GM06990 (cell line): ENCODE data around the gene TNIP2.

Source experiments
- DNase-seq: peaks from one replicate; pipeline ENCODE4 v3.0.0-alpha.2; 2011; ENCODE audit not compliant: insufficient read length; ENCODE audit errors: extremely low read depth
- H3K27me3 ChIP-seq: replicated peaks from 2 replicates; pipeline ENCODE4 v1.6.0; 2011; ENCODE audit warnings: low read length; ENCODE audit not compliant: control insufficient read depth, insufficient read depth
- H3K36me3 ChIP-seq: 2 replicates; pipeline ENCODE4 v1.5.1; 2011; ENCODE audit warnings: low read length; ENCODE audit not compliant: control insufficient read depth, insufficient read depth
- H3K4me3 ChIP-seq: replicated peaks from 2 replicates; pipeline ENCODE4 v1.5.1; 2011; ENCODE audit warnings: low read depth, mild to moderate bottlenecking, control low read depth, low read length
- TF ChIP-seq, protein P1 (sequence below): IDR thresholded peaks from 2 replicates; pipeline ENCODE4 v1.5.1; 2011; ENCODE audit warnings: low read length, control low read depth, mild to moderate bottlenecking, inconsistent platforms; ENCODE audit not compliant: insufficient read depth, poor library complexity, severe bottlenecking

Gene TNIP2

DNA sequence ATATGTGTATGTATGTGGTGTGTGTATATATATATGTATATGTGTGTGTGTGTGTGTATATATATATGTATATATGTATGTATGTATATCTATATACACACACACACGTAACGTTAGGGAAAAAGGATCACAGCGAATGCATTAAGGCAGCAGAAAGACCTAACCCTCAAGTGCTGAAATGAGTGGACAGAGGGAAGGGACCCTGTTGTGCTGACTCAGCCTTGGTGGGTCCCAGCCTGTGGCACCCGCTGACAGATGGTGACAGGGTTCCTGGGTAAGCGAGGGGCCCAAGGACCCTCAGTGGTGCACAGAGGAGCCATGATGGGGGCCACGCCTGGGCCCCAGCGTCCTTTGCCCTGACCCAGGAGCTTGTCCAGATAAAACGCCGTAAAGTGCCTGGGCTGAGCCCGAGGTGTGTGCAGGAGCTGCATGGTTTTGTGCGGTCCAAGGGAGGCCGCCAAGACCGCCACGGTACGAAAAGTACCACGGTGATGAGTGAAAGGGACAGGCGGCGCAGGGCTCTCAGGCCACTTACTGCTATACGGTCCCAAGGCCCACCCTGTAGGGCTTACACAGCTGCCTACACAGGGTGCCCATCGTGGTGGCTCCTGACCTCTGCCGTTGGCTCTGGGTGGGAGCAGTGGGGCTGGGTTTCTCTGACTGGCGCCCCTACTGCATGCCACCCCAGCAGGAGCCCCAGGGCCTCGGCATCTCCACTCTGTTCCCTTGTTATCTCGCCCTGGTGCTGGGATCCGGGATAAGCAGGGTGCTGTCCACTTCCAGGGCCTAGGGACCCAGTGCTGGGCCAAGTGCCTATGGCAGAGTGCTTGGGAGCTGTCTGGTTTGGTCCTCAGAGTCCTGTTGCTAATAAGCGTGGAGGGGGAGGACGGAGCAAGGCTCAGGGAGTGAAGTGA, 46.7 kb upstream of the TNIP2 start:
- peak; percentile 7 for DNase-seq
- Histone ChIP-seq H3K27me3 (no peaks in the 10 kb centered on the region), H3K36me3 (peaks cover 7% of the 10 kb centered on the region), H3K4me3 (no peak overlapping the region)
- TF ChIP-seq, protein P1, sequence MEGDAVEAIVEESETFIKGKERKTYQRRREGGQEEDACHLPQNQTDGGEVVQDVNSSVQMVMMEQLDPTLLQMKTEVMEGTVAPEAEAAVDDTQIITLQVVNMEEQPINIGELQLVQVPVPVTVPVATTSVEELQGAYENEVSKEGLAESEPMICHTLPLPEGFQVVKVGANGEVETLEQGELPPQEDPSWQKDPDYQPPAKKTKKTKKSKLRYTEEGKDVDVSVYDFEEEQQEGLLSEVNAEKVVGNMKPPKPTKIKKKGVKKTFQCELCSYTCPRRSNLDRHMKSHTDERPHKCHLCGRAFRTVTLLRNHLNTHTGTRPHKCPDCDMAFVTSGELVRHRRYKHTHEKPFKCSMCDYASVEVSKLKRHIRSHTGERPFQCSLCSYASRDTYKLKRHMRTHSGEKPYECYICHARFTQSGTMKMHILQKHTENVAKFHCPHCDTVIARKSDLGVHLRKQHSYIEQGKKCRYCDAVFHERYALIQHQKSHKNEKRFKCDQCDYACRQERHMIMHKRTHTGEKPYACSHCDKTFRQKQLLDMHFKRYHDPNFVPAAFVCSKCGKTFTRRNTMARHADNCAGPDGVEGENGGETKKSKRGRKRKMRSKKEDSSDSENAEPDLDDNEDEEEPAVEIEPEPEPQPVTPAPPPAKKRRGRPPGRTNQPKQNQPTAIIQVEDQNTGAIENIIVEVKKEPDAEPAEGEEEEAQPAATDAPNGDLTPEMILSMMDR, result no peak

DNA sequence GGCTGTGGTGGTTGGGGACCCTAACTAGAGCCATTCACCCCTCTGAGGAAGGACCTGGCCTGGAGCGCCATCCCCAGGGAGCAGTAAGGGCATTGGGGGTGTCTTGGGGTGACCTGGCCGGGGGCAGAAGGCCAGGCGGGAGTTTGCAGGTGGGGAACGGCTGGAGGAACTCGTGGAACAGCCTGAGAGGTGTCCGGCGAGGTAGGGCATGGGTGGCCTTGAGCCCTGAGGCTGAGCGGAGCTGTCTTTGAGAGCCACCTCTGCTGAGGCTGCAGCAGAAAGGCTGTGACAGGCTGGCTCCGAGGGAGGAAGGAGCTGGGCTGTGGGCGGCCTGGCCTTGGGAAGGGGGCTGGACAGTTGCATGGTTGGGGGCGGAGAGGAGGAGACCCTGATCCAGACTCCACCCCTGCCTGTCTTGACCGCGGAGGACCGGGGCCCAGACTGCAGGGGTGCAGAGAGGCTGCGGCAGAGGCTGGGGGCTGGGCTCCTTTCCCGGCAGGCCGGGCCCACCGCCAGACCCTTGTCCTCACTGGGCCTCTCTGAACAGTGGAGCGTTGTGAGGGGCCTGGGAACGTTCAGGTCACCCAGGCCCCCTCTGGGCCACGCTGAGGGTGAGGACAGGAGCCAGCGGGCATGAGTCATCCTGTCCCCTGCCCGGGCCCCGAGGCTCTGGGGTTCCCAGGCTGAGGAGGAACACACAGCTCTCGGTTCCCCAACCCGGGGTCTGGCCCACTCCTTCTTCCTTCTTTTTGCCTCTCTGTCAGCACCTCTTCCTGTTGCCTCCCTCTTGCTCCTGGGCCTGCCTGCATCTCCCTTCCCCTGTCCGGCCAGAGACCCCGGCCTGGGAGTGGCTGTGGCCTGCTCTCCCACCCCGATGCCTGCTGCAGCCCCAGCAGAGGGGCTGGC, 44.8 kb upstream of the TNIP2 start:
- DNase-seq, result peak; percentile 75
- Histone ChIP-seq H3K36me3 (peaks cover 3% of the 10 kb centered on the region), H3K4me3 (peak overlapping the region; percentile 74), H3K27me3 (no peaks in the 10 kb centered on the region)
- TF ChIP-seq, protein P1, result no peak

DNA sequence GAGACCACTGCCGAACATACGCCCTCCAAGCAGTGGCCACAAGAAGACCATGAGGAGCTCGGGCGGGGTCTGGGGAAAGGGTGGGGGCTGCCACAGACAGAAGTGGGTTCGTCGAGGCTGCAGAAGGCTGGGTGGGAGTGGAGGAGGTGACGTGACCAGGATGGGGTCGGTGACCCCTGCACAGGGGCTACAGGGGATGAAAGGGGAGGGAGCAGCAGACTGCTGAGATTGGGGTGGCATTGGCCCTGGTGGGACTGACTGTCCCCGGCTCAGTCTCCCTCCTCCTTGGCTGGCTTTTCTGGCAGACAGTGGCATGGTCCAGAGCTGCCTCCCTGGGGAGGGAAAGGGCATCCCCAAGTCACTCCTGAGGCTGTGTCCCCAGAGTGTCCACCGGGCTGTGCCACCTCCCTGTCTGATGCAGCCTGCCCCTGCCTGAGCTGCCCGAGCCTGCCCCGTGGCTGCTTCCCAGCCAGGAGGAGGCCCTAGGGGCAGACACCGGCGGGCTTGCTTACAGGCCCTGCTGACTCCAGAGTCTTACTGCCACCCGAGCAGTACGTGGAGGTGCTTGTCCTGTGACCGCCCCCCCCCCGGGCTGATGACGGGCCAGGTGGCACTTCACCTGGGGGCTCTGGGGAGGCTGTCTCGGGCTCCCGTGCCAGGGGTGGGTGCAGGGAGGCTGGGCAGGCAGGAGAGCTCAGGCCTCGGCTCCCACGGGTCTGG, 44.0 kb upstream of the TNIP2 start:
- Histone ChIP-seq H3K27me3 (no peaks in the 10 kb centered on the region), H3K36me3 (peaks cover 3% of the 10 kb centered on the region), H3K4me3 (peak overlapping the region; percentile 74)
- DNase-seq, result peak; percentile 31
- TF ChIP-seq, protein P1, result no peak

DNA sequence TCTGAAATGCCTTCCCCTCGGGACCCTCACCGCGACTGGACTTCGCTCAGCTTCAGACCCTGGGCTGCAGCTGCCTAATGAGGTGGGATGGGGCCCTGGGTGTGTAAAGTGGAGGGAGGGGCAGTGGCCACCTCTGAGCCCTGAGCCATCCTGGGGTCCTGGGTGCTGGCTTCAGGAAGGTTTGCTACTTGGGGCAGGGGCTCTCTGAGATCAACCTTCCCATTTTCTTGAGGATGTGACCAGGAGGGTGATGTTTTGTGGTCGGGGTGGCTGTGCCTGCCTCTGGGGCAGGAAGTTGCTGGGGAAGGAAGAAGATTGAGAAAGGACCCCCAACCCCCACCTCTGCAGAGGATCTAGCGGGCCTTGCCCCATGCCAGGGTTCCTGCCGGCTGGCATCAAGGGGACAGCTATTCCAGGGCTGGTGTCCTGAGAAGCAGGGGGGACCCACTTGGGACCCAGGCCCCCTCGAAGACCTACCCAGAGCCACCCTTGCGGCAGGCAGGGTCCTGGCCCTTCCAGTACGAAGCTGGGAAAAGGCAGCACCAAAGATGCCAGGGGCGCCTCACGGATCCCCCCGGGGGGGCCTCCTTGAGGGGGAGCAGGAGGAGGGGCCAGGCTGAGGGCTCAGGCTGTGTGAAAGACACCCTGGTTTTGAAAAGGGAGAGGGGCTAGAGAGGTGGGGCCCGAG, 43.2 kb upstream of the TNIP2 start:
- Histone ChIP-seq H3K36me3 (peaks cover 3% of the 10 kb centered on the region), H3K4me3 (peak overlapping the region; percentile 74), H3K27me3 (no peaks in the 10 kb centered on the region)
- TF ChIP-seq, protein P1, result no peak
- DNase-seq, result peak; percentile 6
